HG02678 (cell line): ENCODE results near the gene SMC3.
"Not testable (repeated sequence)": the region's sequence is repeated elsewhere in the genome, so short reads cannot be mapped to it uniquely, and the experiment has no call there.

Source experiments
- ATAC-seq: cut with Tn5 transposase; IDR thresholded peaks from one replicate; pipeline ENCODE4 v1.9.1; 2021; ENCODE audit warnings: mild to moderate bottlenecking, moderate library complexity; ENCODE audit not compliant: unreplicated experiment

Gene SMC3

DNA sequence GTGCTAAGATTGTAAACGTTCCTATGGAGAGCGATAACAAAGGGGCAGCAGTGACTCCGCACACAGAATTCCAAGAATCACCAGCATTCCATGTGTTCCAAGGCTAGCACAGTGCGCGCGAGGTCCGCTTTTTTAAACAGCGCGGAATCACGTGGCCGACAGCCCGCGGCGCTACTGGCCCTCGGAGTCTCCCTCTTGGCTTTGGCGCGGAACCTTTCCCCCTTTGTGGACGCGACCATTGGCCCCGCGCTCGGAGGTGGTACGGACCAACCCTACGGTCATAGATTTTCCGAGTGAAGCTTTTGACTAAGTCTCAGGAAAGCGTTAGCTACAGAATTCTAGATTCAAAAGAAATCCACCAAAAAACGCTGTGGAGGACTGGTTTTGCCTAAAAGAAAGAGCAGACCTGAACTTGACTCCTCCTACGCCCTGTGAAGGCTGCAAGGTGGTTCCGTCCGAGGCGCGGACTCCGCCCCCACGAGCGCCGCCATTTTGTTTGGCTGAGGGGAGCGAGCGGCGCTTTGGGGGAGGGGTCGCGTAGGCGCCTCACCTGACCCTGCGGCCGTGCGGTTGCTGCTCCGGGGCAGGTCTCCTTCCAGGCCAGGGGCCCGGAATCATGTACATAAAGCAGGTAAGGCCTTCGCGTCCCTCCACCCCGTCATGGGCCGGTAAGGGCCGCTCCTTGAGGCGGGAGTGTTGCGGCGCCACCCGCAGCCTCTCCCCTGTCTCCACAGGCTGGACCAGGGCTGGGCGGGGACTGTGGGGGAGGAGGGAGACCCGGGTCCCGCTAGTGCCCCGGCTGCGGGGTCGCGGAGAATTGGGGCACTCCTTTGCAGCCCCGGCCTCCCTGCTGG, at the start of gene SMC3:
SMC3 (plus strand) TSS at position 495 of the 854 bp plus-strand sequence; CDS start at position 617, 122 bp downstream.
- peak; percentile 87 for ATAC-seq

DNA sequence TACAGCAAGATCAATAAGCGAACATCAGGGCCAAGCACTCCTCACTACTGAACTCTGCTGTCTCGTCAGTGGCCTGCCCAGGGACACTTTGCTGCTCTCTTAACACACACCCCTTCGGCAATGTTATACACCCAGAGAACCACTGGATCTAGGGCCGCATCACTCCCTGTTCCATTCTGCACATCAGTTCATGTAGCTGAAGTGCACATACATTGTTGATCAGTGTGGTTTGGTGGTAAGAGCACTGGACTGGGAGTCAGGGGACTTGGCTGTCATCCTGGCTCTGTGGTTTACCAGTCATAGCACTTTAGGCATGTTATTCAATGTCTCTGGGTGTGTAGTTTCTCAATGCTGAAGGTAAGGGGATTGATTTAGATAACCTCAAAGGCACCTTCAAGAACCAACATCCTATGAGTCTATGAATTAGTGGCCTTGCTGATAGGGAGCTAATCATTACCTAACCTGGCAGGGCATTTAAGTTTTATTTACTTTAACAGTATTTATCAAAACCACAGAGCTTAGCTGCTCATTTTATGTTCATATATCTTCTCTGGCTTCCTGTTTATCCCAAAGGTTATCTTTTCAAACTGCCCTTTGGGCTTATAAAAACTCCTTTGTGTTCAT, 45.0 kb upstream of the SMC3 start:
- no peak for ATAC-seq

GRCh38 chr10:110523736-110524135, 43.8 kb upstream of the SMC3 start:
- ATAC-seq, result no peak

- ATAC-seq, result no peak
Observed at GRCh38 chr10:110524179-110524858, 43.2 kb upstream of the SMC3 start.

- ATAC-seq, result no peak
Observed at GRCh38 chr10:110524859-110525232, 42.6 kb upstream of the SMC3 start.

- ATAC-seq, result no peak
Observed at GRCh38 chr10:110525349-110526260, 41.9 kb upstream of the SMC3 start.

DNA sequence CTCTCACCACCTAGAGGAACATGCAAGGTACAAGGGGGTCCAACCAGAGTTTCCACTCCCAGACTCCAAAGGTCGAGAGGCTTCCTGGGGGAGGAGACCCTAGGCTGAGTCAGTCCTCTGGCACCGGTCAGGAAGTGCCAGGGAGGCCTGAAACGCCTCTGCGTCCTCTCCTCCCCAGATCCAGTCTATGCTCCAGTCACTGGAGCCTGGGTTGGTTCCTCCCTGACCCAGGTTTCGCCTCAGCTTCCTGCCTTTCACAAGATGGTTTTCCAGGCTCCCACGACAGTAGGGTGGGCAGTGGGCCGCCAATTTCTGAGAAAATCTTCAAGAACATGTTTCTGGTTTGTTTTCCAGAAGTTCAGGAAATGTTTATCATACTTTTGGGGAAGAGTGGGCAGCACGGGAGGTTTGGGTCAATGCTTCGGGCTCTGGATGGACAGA, 39.7 kb upstream of the SMC3 start:
- ATAC-seq, result no peak

- ATAC-seq, result peak; percentile 19
Observed at GRCh38 chr10:110528224-110528996, 39.1 kb upstream of the SMC3 start.

- peak; percentile 77 for ATAC-seq
Observed at GRCh38 chr10:110528997-110529524, 38.4 kb upstream of the SMC3 start.

GRCh38 chr10:110529596-110530011, 37.9 kb upstream of the SMC3 start:
- ATAC-seq, result no peak

DNA sequence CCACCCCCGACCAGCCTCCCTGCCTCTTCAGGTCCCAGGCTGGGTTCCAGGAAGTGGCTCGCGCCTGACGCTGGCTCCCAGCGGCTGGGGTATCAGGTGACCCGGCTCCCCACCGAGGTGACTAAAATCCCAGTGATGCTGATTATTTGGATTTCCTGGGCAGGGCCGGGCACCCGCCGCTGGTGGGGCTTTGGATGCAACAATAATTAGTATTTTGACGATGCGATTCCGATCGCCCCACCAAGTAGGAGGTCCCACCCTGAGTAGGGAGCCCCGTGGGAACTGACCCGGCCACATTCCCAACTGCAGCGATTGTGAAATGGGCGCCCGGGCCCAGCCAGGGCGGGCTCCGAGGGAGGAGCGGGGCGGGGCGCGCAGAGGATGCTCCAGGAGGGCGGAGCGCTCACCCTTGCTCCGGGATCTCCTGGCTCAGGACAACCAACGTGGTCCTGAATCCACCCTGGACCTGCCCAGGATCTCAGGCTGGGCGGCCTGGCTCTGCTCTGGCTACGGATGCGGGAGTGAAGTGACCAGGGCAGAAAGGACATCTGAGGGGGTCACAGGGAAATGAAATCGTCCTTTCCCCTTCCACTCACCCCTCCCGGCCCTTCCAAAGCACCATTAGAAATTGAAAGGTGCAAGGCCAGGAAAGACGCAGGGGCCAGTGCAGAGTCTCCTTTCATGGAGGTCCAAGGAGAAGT, 37.2 kb upstream of the SMC3 start:
- ATAC-seq, result no peak

DNA sequence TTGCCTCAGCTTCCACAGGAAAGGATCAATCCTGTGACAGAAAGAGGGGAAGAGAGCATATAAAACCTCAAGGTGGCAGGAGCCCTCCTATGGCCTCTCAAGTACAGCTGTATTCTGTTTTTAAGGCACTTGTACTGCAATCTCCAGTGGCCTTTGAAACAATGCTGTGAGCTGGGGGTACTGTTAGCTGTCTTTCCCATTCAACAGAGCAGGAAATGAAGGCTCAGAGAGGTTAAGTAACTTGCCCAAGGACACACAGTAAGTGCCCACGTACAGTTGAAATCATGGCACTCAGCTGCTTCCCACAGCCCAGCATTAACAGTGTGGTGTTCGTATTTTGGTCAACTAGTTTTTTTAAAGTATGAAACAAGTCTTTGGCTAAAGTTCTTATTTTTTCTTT, 35.8 kb upstream of the SMC3 start:
- no peak for ATAC-seq

GRCh38 chr10:110532628-110533027, 34.9 kb upstream of the SMC3 start:
- not testable (repeated sequence) for ATAC-seq

- no peak for ATAC-seq
Observed at GRCh38 chr10:110533149-110533548, 34.3 kb upstream of the SMC3 start.

DNA sequence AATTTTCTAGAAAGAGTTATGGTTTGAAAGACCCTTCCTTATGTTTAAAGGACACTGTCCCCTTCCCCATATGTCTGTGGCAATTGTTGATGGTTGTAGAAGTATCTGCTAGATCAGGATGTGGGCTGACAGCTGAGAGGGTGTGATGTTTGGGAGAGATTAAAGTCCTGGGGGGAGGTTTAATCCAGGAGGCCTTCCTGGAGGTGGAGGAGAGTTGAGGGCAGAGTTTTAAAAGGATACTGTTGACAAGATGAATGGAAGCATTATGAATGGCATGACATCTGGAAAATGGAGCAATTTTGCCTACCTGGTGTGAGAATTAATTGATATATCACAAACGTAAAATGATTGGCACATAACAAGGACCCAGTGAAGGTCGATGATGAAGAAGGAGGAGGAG, 32.9 kb upstream of the SMC3 start:
- ATAC-seq, result no peak

DNA sequence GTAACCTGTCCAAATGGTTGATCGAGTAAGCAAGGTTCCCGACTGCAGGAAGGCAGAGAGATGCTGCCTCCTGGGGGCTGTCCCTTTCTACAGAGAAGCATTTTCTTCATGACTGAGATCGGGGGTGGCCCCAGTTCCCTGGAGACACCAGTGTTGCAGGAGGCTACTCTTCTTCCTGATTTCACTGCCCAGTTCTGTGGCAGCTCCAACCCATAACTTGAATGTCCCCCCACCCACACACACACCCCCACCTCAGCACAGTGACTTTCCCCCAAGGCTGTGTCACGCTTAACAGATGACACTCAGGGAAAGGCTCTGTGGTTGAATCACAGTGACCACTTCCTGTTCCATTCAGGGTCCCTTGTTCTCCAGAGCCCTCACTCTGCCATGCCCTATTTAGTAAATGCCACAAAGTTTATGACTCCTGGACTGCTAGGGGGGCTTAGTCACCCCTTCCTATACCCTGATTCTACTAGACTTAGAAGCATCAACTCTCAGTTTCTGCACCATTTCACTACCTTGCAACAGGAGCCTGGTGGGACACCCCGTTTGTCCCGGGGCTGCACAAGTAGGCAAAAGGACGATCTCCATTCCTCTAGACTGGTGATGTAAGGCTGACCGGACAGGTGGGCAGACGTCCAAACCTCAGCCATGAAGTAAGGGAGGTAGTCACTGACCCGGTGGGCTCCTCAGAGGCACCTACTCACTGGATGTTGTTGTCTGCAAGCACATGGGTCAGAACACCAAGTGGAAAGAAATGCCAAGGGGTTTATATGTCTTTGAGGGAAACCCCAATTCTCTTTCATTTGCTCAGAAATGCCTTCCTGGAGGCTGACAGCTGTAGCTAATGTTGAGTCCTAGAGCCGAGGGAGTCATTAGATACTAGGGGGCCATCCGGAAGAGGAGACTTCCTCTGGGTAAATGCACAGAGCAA, 31.3 kb upstream of the SMC3 start:
- peak; percentile 85 for ATAC-seq

DNA sequence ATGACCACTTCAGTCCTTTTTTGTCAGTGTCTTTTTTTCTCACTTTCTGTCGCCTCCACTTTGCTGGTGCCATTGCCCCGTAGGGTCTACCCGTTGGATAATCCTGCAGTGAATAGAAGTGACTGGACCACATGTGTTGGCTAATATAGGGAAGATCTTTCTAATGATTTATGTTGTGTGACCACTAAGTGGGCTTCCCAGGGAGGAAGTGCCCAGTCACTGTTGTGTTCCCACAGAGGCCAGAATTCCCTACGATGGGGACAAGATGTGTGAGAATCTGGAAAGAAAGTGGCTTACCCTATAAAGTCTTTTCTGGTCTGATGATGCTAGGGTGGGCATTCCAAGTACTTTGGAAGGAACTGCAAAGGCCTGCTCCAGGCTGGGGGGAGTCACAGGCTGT, 28.4 kb upstream of the SMC3 start:
- no peak for ATAC-seq

DNA sequence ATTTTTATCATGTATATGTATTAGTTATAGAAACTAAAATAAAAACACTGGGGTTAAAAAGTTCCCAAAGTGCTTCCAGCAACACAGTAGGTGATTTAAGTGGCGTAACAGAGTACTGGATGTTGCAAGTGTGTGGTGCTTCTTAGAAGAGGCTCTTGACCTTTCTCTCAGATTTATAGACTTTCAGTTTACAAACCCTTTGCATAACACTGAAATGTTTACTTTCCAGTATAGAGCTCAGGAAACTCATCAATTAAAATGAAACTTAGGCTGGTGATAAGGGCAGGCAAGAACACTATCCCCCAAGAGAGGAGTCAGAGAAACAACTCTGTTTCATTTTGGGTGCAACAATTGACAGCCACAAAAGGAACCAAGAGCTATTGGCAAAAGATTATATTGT, 27.5 kb upstream of the SMC3 start:
- no peak for ATAC-seq
